ENCODE results near the gene NBPF11.
"Not testable (repeated sequence)": the region's sequence is repeated elsewhere in the genome, so short reads cannot be mapped to it uniquely, and the experiment has no call there.

- not testable (repeated sequence) for TF ChIP-seq CTCF (conservative IDR thresholded peaks at IDR 0.05; ENCODE audit: low read length); EZH2phosphoT487 (IDR thresholded peaks at IDR 0.05; ENCODE audit: borderline replicate concordance, low read depth, low read length)
These were observed 686 bp downstream of the NBPF11 start for GRCh38 chr1:148151371-148151819.

Data from OCI-LY7 (cell line).